HCT116 (cell line): ENCODE results near the gene ZNF385A. TPM values are rescaled to one million over a fixed set of nuclear protein-coding genes. Genes with fewer than 3 reads are reported as not detected.

ENCODE experiments used
- ATAC-seq: fragments of 200-7000 bp; cut with Tn5 transposase; 2 replicates; pipeline ENCODE4 v1.9.1; 2020; ENCODE audit warnings: mild to moderate bottlenecking, moderate library complexity
- BruUV-seq: library from RNA; stranded (reverse); fragments of 400-500 nt; replicated peaks from 2 replicates; lab custom pipeline; 2021; lab: Mats Ljungman, UMichigan
- CTCF ChIA-PET: fragments of 300-600 bp; sonication (Branson Sonifier 250); formaldehyde crosslinking; loops from one replicate; lab custom pipeline; 2021; ENCODE audit warnings: antibody characterized with exemption; lab: Charles Lee
- POLR2A ChIA-PET: fragments of 300-600, 350-600 bp; sonication (Branson Sonifier 250); formaldehyde crosslinking; loops from one replicate; lab custom pipeline; 2021; ENCODE audit warnings: antibody characterized with exemption; lab: Charles Lee
- RAD21 ChIA-PET, 2 experiments: fragments of 300-600 bp; sonication (Branson Sonifier 250); formaldehyde crosslinking; loops; one replicate each; lab custom pipeline; 2023; ENCODE audit warnings: low total read pairs in 2 of 2; ENCODE audit not compliant: uncharacterized antibody in 2 of 2, unreplicated experiment in 2 of 2, low non-redundant PET in 1 of 2; lab: Charles Lee
- DNase-seq: peaks from one replicate; pipeline ENCODE4 v3.0.0-alpha.2; 2010; ENCODE audit warnings: low read depth, low spot score
- H2AFZ ChIP-seq: fragments of 200-600 bp; shearing (Covaris generic), sonication (generic); 2 replicates; pipeline ENCODE4 v1.6.1; 2017; ENCODE audit warnings: low read depth, mixed run types, mixed read lengths, antibody characterized with exemption, low read length; ENCODE audit not compliant: poor library complexity, severe bottlenecking
- H3K27ac ChIP-seq: 2 replicates; pipeline ENCODE4 v1.5.1; 2012; ENCODE audit warnings: low read depth, low read length
- H3K27me3 ChIP-seq: fragments of 200-600 bp; sonication (generic); 2 replicates; pipeline ENCODE4 v1.6.1; 2016; ENCODE audit warnings: mixed run types, low read length, mixed read lengths; ENCODE audit not compliant: insufficient read depth
- H3K36me3 ChIP-seq, 2 experiments: fragments of 200-500 bp in 1 of 2; fragments of 200-600 bp in 1 of 2; sonication (Bioruptor generic) in 1 of 2; sonication (generic) in 1 of 2; 2 replicates each; pipeline versions ENCODE4 v1.5.1 to v1.6.1; 2014 to 2016; ENCODE audit warnings: low read length in 2 of 2, inconsistent platforms in 1 of 2, mixed read lengths in 1 of 2, mixed run types in 1 of 2; ENCODE audit not compliant: insufficient read depth in 2 of 2, control insufficient read depth in 1 of 2
- H3K4me1 ChIP-seq, 2 experiments: fragments of 200-600 bp in 1 of 2; sonication (generic) in 1 of 2; 2 replicates each; pipeline versions ENCODE4 v1.5.1 to v1.6.1; 2012 to 2017; ENCODE audit warnings: low read length in 2 of 2, inconsistent platforms in 1 of 2, mild to moderate bottlenecking in 1 of 2, mixed read lengths in 1 of 2, mixed run types in 1 of 2, moderate library complexity in 1 of 2; ENCODE audit not compliant: insufficient read depth in 2 of 2, control insufficient read depth in 1 of 2
- H3K4me2 ChIP-seq: fragments of 200-600 bp; sonication (generic); 2 replicates; pipeline ENCODE4 v1.6.1; 2017; ENCODE audit warnings: mixed run types, low read length, mixed read lengths
- H3K4me3 ChIP-seq, 2 experiments: fragments of 200-600 bp in 1 of 2; sonication (generic) in 1 of 2; replicated peaks in 1 of 2; 2 replicates each; pipeline ENCODE4 v1.5.1; 2011 to 2016; ENCODE audit warnings: low read length in 2 of 2, control low read depth in 1 of 2, low read depth in 1 of 2, mild to moderate bottlenecking in 1 of 2, mixed read lengths in 1 of 2, mixed run types in 1 of 2
- H3K79me2 ChIP-seq: fragments of 200-600 bp; sonication (generic); 2 replicates; pipeline ENCODE4 v1.6.1; 2017; ENCODE audit warnings: mild to moderate bottlenecking, mixed run types, low read length, moderate library complexity, mixed read lengths; ENCODE audit not compliant: insufficient read depth
- H3K9ac ChIP-seq: fragments of 200-600 bp; sonication (generic); 2 replicates; pipeline ENCODE4 v1.6.1; 2016; ENCODE audit warnings: low read length, mixed read lengths
- H3K9me2 ChIP-seq: fragments of 200-600 bp; sonication (generic), shearing (Covaris generic); 2 replicates; pipeline ENCODE4 v1.6.1; 2017; ENCODE audit warnings: mixed run types, mild to moderate bottlenecking, moderate library complexity; ENCODE audit not compliant: insufficient read depth
- H3K9me3 ChIP-seq, 2 experiments: fragments of 200-500 bp in 1 of 2; fragments of 200-600 bp in 1 of 2; sonication (Bioruptor generic) in 1 of 2; sonication (generic) in 1 of 2; 2 replicates each; pipeline ENCODE4 v1.6.1; 2014 to 2017; ENCODE audit warnings: low read length in 2 of 2, mixed read lengths in 2 of 2, inconsistent platforms in 1 of 2, low read depth in 1 of 2, mild to moderate bottlenecking in 1 of 2, mixed run types in 1 of 2, moderate library complexity in 1 of 2; ENCODE audit not compliant: control insufficient read depth in 1 of 2, insufficient read depth in 1 of 2
- H4K20me1 ChIP-seq: fragments of 200-600 bp; sonication (generic), shearing (Covaris generic); 2 replicates; pipeline ENCODE4 v1.6.1; 2017; ENCODE audit warnings: mixed run types, mild to moderate bottlenecking, moderate library complexity; ENCODE audit not compliant: insufficient read depth
- ATF3 ChIP-seq: IDR thresholded peaks from 2 replicates; pipeline ENCODE4 v1.6.1; 2012
- CTCF ChIP-seq, 3 experiments: fragments of 200-600 bp in 1 of 3; sonication (generic) in 1 of 3; IDR thresholded peaks in 2 of 3; conservative IDR thresholded peaks in 1 of 3; 2 replicates each; pipeline ENCODE4 v1.5.1; 2012 to 2017; ENCODE audit warnings: low read depth in 2 of 3, low read length in 2 of 3, antibody characterized with exemption in 1 of 3, borderline replicate concordance in 1 of 3, control low read depth in 1 of 3, mild to moderate bottlenecking in 1 of 3, mixed read lengths in 1 of 3, mixed run types in 1 of 3, moderate library complexity in 1 of 3; ENCODE audit not compliant: insufficient read depth in 1 of 3
- EGR1 ChIP-seq: IDR thresholded peaks from 2 replicates; pipeline ENCODE4 v1.6.1; 2012; ENCODE audit warnings: low read depth
- ELF1 ChIP-seq: IDR thresholded peaks from 2 replicates; pipeline ENCODE4 v1.6.1; 2012; ENCODE audit warnings: low read depth, borderline replicate concordance
- JUND ChIP-seq: IDR thresholded peaks from 2 replicates; pipeline ENCODE4 v1.6.1; 2012
- POLR2A ChIP-seq: IDR thresholded peaks from 2 replicates; pipeline ENCODE4 v1.7.0; 2011; ENCODE audit warnings: borderline replicate concordance; ENCODE audit not compliant: insufficient read depth, insufficient read length; ENCODE audit errors: extremely low read depth
- RAD21 ChIP-seq: IDR thresholded peaks from 2 replicates; pipeline ENCODE4 v1.6.1; 2012; ENCODE audit warnings: low read depth, mild to moderate bottlenecking
- SP1 ChIP-seq: IDR thresholded peaks from 2 replicates; pipeline ENCODE4 v1.6.1; 2012; ENCODE audit warnings: low read depth
- SRF ChIP-seq: IDR thresholded peaks from 2 replicates; pipeline ENCODE4 v1.6.1; 2012; ENCODE audit warnings: low read depth
- ZNF274 ChIP-seq: fragments of 200-500 bp; sonication (Bioruptor generic); IDR thresholded peaks from 2 replicates; pipeline ENCODE4 v1.6.1; 2014; ENCODE audit warnings: mild to moderate bottlenecking, low read depth, low read length, inconsistent platforms
- intact Hi-C: fragments of 100-400 bp; cut with micrococcal nuclease; formaldehyde crosslinking; loops from 2 replicates; pipeline ENCODE4 v1.10.0; 2022
- total RNA-seq: library from RNA; stranded (reverse); gene quantifications from one replicate; pipeline ENCODE4 v1.2.1, GENCODE V29; 2021; ENCODE audit not compliant: unreplicated experiment
- TF ChIP-seq, protein P1 (sequence below): IDR thresholded peaks from 2 replicates; pipeline ENCODE4 v1.6.1; 2011; ENCODE audit warnings: mild to moderate bottlenecking, low read length, moderate library complexity; ENCODE audit not compliant: insufficient replicate concordance; ENCODE audit errors: extremely low read depth

The ZNF385A gene
- total RNA-seq, 1 experiment from 2014 or later = 34.7 TPM

DNA sequence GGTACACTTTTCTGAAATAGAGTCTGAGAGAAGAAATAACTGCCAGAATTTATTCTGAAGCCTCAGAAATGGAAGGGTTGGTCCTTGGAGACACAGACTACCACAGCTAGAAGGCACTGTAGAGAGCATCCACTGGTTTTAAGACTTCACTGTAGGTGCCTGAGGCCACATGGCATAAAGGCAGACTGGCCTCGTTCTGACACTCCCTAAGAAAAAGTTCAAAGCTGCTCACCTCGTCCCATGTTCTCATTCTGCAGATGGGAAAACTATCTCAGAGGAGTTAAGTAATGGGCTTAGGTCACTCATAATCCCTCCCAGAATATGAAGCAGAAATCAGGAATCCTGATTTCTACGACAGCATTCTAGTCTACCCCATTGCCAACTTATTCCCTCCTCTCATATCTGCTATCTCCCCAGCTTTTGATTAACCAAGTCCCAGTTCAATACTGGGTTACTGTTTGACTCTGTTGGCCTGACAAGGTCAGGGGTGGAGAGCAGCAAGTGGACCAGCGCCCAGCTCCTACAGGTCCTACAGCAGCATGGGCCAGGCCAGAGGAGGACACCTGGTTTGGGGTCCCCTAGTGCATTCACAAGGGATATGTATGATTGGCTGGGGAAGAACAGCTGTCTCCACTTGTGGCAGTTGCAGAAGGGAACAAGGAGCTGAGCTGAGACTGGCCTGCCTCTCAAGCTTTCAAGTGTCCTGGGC, 30.8 kb upstream of the ZNF385A start (continued):
- TF ChIP-seq CTCF (IDR thresholded peaks at IDR 0.05 in 2 of 3, conservative IDR thresholded peaks at IDR 0.05 in 1 of 3; ENCODE audit: borderline replicate concordance in 1 of 3, insufficient read depth in 1 of 3, low read depth in 2 of 3, low read length in 2 of 3) (no peak), ELF1 (no peak), ATF3 (no peak), JUND (no peak), POLR2A (no peak)

GRCh38 chr12:54413284-54414190, 29.0 kb upstream of the ZNF385A start:
- Histone ChIP-seq H3K4me1 (peaks cover 8 to 37% of the 10 kb centered on the region in 2 experiments; a peak in 3 of 4 replicates), H3K27me3 (no peaks in the 10 kb centered on the region), H3K79me2 (peaks cover 40% of the 10 kb centered on the region), H3K27ac (no peak overlapping the region), H3K4me2 (no peak overlapping the region), H4K20me1 (no peaks in the 10 kb centered on the region), H3K9ac (no peak overlapping the region), H3K9me2 (no peaks in the 10 kb centered on the region), H3K4me3 (no peak overlapping the region), H3K9me3 (no peaks in the 10 kb centered on the region), H2AFZ (no peak overlapping the region), H3K36me3 (peaks cover 3 to 4% of the 10 kb centered on the region in 2 experiments; a peak in 2 of 4 replicates)
- TF ChIP-seq EGR1 (no peak), POLR2A (no peak), ELF1 (no peak), ZNF274 (no peak), RAD21 (no peak), SP1 (no peak), SRF (no peak)
- TF ChIP-seq, protein P1, sequence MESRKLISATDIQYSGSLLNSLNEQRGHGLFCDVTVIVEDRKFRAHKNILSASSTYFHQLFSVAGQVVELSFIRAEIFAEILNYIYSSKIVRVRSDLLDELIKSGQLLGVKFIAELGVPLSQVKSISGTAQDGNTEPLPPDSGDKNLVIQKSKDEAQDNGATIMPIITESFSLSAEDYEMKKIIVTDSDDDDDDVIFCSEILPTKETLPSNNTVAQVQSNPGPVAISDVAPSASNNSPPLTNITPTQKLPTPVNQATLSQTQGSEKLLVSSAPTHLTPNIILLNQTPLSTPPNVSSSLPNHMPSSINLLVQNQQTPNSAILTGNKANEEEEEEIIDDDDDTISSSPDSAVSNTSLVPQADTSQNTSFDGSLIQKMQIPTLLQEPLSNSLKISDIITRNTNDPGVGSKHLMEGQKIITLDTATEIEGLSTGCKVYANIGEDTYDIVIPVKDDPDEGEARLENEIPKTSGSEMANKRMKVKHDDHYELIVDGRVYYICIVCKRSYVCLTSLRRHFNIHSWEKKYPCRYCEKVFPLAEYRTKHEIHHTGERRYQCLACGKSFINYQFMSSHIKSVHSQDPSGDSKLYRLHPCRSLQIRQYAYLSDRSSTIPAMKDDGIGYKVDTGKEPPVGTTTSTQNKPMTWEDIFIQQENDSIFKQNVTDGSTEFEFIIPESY = no peak
- DNase-seq (no peak), ATAC-seq (no peak)
- POLR2A ChIA-PET = no interaction called here
- RAD21 ChIA-PET = no interaction called here
- intact Hi-C loops = no loop called here
- BruUV-seq = no TSS peak
- CTCF ChIA-PET = interaction anchor here (7.1 kb wide), 1 partner anchor 14 kb away, joined by 41 read pairs; no protein-coding TSS in a partner anchor
